ENCODE measurements around the gene UVRAG. TPM values are rescaled to one million over a fixed set of nuclear protein-coding genes. Genes with fewer than 3 reads are reported as not detected.

UVRAG gene
- total RNA-seq, 1 experiment from 2014 or later, result 13.0 TPM

DNA sequence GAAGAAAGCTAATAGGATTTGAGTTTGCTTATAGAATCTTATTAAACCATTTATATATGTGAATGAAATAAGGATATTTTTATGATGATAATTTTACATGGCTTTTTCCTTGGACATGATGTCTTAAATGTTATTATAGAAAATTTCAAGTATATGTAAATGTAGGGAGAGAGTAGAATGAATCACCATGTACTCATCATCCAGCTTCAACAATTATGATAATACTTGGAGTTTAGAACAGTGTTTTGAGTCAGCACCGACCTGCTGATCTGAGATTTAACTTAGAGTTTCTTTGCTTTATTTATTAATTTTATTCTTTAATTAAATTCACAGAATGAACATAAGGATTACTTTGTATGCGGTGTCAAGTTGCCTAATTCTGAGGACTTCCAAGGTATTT is 193.5 kb downstream of the UVRAG start:
- CTCF ChIA-PET, result interaction anchor here (0.6 kb wide), 1 partner anchor 382 kb away, joined by 3 read pairs; no protein-coding TSS in a partner anchor
- no TSS peak for BruUV-seq (replicated peaks)

DNA sequence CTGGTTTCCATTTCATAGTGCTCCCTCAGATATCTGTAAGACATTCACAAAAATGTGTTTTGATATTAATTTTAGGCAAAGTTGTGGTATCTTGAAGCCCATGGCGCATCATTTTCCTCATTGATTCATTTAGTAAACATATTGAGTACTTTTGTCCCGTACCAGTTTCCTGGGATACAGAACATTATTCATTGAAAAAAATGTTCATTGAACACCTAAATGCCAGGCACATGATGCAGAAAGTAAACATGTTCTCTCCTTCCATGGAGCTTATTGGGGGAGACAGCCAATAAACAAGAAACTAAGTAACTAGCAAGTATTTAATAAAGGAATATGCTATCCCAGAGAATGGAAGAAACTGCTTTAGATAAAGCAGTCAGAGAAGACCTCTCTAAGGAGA is 195.0 kb downstream of the UVRAG start:
- no peaks in the 10 kb centered on the region for H3K27me3 ChIP-seq (ENCODE audit: low read length)
- ATAC-seq (peak; percentile 13; the same call in 1 of the 2 replicates), DNase-seq (peak; percentile 85)
- peak overlapping the region; percentile 95 for H3K27ac ChIP-seq (ENCODE audit: low read length)
- H3K9ac ChIP-seq (ENCODE audit: low read length), result peak overlapping the region; percentile 69
- no peaks in the 10 kb centered on the region for H3K9me2 ChIP-seq (replicated peaks; ENCODE audit: low read length)
- BruUV-seq (replicated peaks), result no TSS peak
- ChIA-PET CTCF (no interaction called here), POLR2A (ENCODE audit: unreplicated experiment) (no interaction called here)
- H3K9me3 ChIP-seq (ENCODE audit: low read length), result no peaks in the 10 kb centered on the region
- H2AFZ ChIP-seq (ENCODE audit: low read length), result no peak overlapping the region
- TF ChIP-seq, protein P1, sequence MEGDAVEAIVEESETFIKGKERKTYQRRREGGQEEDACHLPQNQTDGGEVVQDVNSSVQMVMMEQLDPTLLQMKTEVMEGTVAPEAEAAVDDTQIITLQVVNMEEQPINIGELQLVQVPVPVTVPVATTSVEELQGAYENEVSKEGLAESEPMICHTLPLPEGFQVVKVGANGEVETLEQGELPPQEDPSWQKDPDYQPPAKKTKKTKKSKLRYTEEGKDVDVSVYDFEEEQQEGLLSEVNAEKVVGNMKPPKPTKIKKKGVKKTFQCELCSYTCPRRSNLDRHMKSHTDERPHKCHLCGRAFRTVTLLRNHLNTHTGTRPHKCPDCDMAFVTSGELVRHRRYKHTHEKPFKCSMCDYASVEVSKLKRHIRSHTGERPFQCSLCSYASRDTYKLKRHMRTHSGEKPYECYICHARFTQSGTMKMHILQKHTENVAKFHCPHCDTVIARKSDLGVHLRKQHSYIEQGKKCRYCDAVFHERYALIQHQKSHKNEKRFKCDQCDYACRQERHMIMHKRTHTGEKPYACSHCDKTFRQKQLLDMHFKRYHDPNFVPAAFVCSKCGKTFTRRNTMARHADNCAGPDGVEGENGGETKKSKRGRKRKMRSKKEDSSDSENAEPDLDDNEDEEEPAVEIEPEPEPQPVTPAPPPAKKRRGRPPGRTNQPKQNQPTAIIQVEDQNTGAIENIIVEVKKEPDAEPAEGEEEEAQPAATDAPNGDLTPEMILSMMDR (conservative IDR thresholded peaks at IDR 0.05; ENCODE audit: low read depth, low read length), result no peak
- TF ChIP-seq EZH2 (IDR thresholded peaks at IDR 0.05; ENCODE audit: low read length, unreplicated experiment) (no peak), EZH2phosphoT487 (IDR thresholded peaks at IDR 0.05; ENCODE audit: borderline replicate concordance, low read length) (no peak)
- H3K4me1 ChIP-seq (ENCODE audit: insufficient read depth, low read length), result peaks cover 58% of the 10 kb centered on the region
- peak overlapping the region; percentile 58 for H3K4me2 ChIP-seq (ENCODE audit: low read length)
- intact Hi-C loops (cut with micrococcal nuclease), result no loop called here
- H3K36me3 ChIP-seq (ENCODE audit: low read depth, low read length), result no peaks in the 10 kb centered on the region
- H3K4me3 ChIP-seq (ENCODE audit: low read length), result peak overlapping the region; percentile 8; the same call in 1 of the 2 replicates
- no peaks in the 10 kb centered on the region for H4K20me1 ChIP-seq (ENCODE audit: low read length)
- H3F3A ChIP-seq (ENCODE audit: low read length, unreplicated experiment), result peaks cover 15% of the 10 kb centered on the region
- peaks cover 9% of the 10 kb centered on the region; the same call in 1 of the 2 replicates for H3K79me2 ChIP-seq (ENCODE audit: low read length)

More for the DNA sequence above, 193.5 kb downstream of the UVRAG start:
- peaks cover 15% of the 10 kb centered on the region for H3F3A ChIP-seq (ENCODE audit: low read length, unreplicated experiment)
- peaks cover 58% of the 10 kb centered on the region for H3K4me1 ChIP-seq (ENCODE audit: insufficient read depth, low read length)
- peak overlapping the region; percentile 59 for H3K4me2 ChIP-seq (ENCODE audit: low read length)
- POLR2A ChIA-PET (ENCODE audit: unreplicated experiment), result interaction anchor here (0.5 kb wide), 1 partner anchor 229 kb away, joined by 5 read pairs; no protein-coding TSS in a partner anchor
- no peaks in the 10 kb centered on the region for H3K9me3 ChIP-seq (ENCODE audit: low read length)
- peaks cover 9% of the 10 kb centered on the region; the same call in 1 of the 2 replicates for H3K79me2 ChIP-seq (ENCODE audit: low read length)
- H3K36me3 ChIP-seq (ENCODE audit: low read depth, low read length), result no peaks in the 10 kb centered on the region
- peak overlapping the region; percentile 69 for H3K9ac ChIP-seq (ENCODE audit: low read length)
- peak overlapping the region; percentile 95 for H3K27ac ChIP-seq (ENCODE audit: low read length)
- intact Hi-C loops (cut with micrococcal nuclease), result loop anchor here (2.0 kb wide), 1 partner anchor 22 kb away; no protein-coding TSS in a partner anchor
- DNase-seq (peak; percentile 86), ATAC-seq (peak; percentile 76)
- H3K9me2 ChIP-seq (replicated peaks; ENCODE audit: low read length), result no peaks in the 10 kb centered on the region
- peak overlapping the region; percentile 14; the same call in 1 of the 2 replicates for H3K4me3 ChIP-seq (ENCODE audit: low read length)
- no peaks in the 10 kb centered on the region for H4K20me1 ChIP-seq (ENCODE audit: low read length)
- H3K27me3 ChIP-seq (ENCODE audit: low read length), result no peaks in the 10 kb centered on the region
- TF ChIP-seq, protein P1 (conservative IDR thresholded peaks at IDR 0.05; ENCODE audit: low read depth, low read length), result no peak
- TF ChIP-seq EZH2 (IDR thresholded peaks at IDR 0.05; ENCODE audit: low read length, unreplicated experiment) (no peak), EZH2phosphoT487 (IDR thresholded peaks at IDR 0.05; ENCODE audit: borderline replicate concordance, low read length) (no peak)
- no peak overlapping the region for H2AFZ ChIP-seq (ENCODE audit: low read length)

DNA sequence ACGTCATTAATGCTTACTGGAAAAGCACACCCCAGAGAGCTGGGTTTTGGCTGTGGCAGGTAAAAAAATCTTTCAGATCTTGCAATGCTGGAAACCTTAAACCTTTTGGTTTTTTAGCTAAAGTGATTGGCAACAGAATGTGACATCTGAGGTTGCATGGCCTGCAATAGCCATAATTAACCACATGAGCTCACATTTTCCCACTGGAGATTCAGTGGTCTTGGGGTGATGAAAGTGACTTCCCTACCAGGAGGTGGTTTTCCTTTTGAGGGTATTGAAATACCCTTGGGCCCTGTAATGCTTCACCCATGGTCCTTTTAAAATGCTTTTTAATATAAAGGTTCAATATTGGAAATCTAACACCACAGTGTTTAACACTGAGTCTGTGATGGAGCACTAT is 198.5 kb downstream of the UVRAG start:
- Histone ChIP-seq H3K4me3 (ENCODE audit: low read length) (no peak overlapping the region), H3K27me3 (ENCODE audit: low read length) (no peaks in the 10 kb centered on the region), H3K79me2 (ENCODE audit: low read length) (peaks cover 9% of the 10 kb centered on the region; the same call in 1 of the 2 replicates), H3K4me1 (ENCODE audit: insufficient read depth, low read length) (peaks cover 26% of the 10 kb centered on the region), H3K4me2 (ENCODE audit: low read length) (no peak overlapping the region), H3K9me3 (ENCODE audit: low read length) (no peaks in the 10 kb centered on the region), H2AFZ (ENCODE audit: low read length) (no peak overlapping the region), H3K9ac (ENCODE audit: low read length) (no peak overlapping the region), H3K27ac (ENCODE audit: low read length) (no peak overlapping the region), H3K36me3 (ENCODE audit: low read depth, low read length) (peaks cover 11% of the 10 kb centered on the region), H4K20me1 (ENCODE audit: low read length) (no peaks in the 10 kb centered on the region), H3K9me2 (replicated peaks; ENCODE audit: low read length) (no peaks in the 10 kb centered on the region), H3F3A (ENCODE audit: low read length, unreplicated experiment) (no peaks in the 10 kb centered on the region)
- ATAC-seq, result no peak
- no TSS peak for BruUV-seq (replicated peaks)
- intact Hi-C loops (cut with micrococcal nuclease), result no loop called here
- ChIA-PET CTCF (no interaction called here), POLR2A (ENCODE audit: unreplicated experiment) (no interaction called here)
- no peak for DNase-seq
- TF ChIP-seq EZH2phosphoT487 (IDR thresholded peaks at IDR 0.05; ENCODE audit: borderline replicate concordance, low read length), result no peak
- no peak for TF ChIP-seq EZH2 (IDR thresholded peaks at IDR 0.05; ENCODE audit: low read length, unreplicated experiment)
- TF ChIP-seq, protein P1 (conservative IDR thresholded peaks at IDR 0.05; ENCODE audit: low read depth, low read length), result no peak

All from PC-3 (cell line).